MCF 10A (cell line): ENCODE results near the gene UBE4A. TPM values are rescaled to one million over a fixed set of nuclear protein-coding genes. Genes with fewer than 3 reads are reported as not detected.

Experiments
- BruUV-seq: library from RNA; stranded (reverse); fragments of 400-500 nt; replicated peaks from 2 replicates; lab custom pipeline; 2021; lab: Mats Ljungman, UMichigan
- CTCF ChIA-PET: fragments of 300-600 bp; sonication (Branson Sonifier 250); formaldehyde crosslinking; extraction: SDS; loops from one replicate; lab custom pipeline; 2021; ENCODE audit warnings: antibody characterized with exemption, inconsistent platforms; lab: Yijun Ruan, JAX
- POLR2A ChIA-PET: fragments of 300-600, 350-650 bp; sonication (Branson Sonifier 250); formaldehyde crosslinking; extraction: SDS; loops from one replicate; lab custom pipeline; 2020; ENCODE audit warnings: antibody characterized with exemption, inconsistent platforms; lab: Yijun Ruan, JAX
- DNase-seq: peaks from one replicate; pipeline ENCODE4 v3.0.0-alpha.2; 2018; ENCODE audit not compliant: unreplicated experiment
- H3K27ac Mint-ChIP-seq: one replicate; pipeline ENCODE4 v1.8.0; 2022; ENCODE audit warnings: mild to moderate bottlenecking, low read depth, mixed read lengths; ENCODE audit not compliant: unreplicated experiment
- H3K27me3 Mint-ChIP-seq: one replicate; pipeline ENCODE4 v1.8.0; 2022; ENCODE audit warnings: mixed read lengths; ENCODE audit not compliant: insufficient read depth, unreplicated experiment
- H3K36me3 Mint-ChIP-seq: one replicate; pipeline ENCODE4 v1.8.0; 2022; ENCODE audit warnings: mild to moderate bottlenecking, moderate library complexity, mixed read lengths; ENCODE audit not compliant: insufficient read depth, unreplicated experiment
- H3K4me1 Mint-ChIP-seq: one replicate; pipeline ENCODE4 v1.8.0; 2022; ENCODE audit warnings: mixed read lengths; ENCODE audit not compliant: insufficient read depth, unreplicated experiment
- H3K4me3 Mint-ChIP-seq: one replicate; pipeline ENCODE4 v1.8.0; 2022; ENCODE audit warnings: mild to moderate bottlenecking, moderate library complexity, mixed read lengths; ENCODE audit not compliant: unreplicated experiment
- H3K9me3 Mint-ChIP-seq: one replicate; pipeline ENCODE4 v1.8.0; 2022; ENCODE audit warnings: mixed read lengths; ENCODE audit not compliant: unreplicated experiment
- intact Hi-C: fragments of 100-400 bp; cut with micrococcal nuclease; formaldehyde crosslinking; loops from 2 replicates; pipeline ENCODE4 v1.14.1; 2022
- total RNA-seq: library from RNA; stranded (reverse); gene quantifications from 2 replicates; pipeline ENCODE4 v1.2.3, GENCODE V29; 2022
- TF ChIP-seq, protein P1 (sequence below): fragments of 200-600 bp; IDR thresholded peaks from one replicate; pipeline ENCODE4 v1.8.0; 2022; ENCODE audit warnings: antibody characterized with exemption, mild to moderate bottlenecking; ENCODE audit not compliant: unreplicated experiment

Gene UBE4A
- total RNA-seq, 1 experiment from 2014 or later, result 41.0 TPM

DNA sequence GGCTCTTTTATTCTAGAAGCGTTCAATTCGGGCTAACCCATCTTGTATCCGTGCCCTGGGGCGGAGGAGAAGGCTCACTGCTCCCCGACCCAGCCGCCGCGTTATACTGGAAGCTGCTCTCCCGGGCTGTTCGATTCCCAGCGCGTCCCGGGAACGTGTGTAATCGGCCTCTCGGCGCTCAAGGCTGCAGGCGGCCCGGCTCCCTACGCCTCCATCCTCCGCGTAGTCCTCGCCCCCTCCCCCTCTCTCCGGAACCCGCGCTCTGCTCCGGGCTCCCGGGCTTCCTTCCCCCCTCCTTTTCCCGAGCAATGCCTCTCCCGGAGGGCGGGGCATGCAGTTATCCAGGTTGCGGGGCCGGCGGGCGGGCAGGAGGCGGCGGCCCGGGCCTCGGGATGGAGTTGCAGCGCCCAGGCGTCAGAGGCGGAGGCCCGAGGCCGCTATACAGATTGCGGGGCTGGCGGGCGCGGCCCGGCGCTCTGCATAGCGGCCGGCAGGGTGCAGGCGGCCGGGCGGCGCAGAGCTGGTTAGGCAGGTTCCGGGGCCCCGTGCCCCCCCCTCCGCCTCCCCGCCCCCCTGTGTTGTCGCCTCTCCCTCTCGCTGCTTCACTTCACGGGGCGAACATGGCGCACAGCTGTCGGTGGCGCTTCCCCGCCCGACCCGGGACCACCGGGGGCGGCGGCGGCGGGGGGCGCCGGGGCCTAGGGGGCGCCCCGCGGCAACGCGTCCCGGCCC, 76.7 kb downstream of the UBE4A start, which contains the start of gene KMT2A:
KMT2A (plus strand) TSS at position 600 of the 732 bp plus-strand sequence; CDS start at position 621, 21 bp downstream.
- Mint-ChIP-seq H3K27ac (peak within 1 kb of the TSS; percentile 71), H3K27me3 (no peaks in the 10 kb centered on the region), H3K9me3 (no peaks in the 10 kb centered on the region), H3K4me1 (peaks cover 37% of the 10 kb centered on the region), H3K4me3 (peak within 1 kb of the TSS; percentile 96), H3K36me3 (no peaks in the 10 kb centered on the region)
- TF ChIP-seq, protein P1, sequence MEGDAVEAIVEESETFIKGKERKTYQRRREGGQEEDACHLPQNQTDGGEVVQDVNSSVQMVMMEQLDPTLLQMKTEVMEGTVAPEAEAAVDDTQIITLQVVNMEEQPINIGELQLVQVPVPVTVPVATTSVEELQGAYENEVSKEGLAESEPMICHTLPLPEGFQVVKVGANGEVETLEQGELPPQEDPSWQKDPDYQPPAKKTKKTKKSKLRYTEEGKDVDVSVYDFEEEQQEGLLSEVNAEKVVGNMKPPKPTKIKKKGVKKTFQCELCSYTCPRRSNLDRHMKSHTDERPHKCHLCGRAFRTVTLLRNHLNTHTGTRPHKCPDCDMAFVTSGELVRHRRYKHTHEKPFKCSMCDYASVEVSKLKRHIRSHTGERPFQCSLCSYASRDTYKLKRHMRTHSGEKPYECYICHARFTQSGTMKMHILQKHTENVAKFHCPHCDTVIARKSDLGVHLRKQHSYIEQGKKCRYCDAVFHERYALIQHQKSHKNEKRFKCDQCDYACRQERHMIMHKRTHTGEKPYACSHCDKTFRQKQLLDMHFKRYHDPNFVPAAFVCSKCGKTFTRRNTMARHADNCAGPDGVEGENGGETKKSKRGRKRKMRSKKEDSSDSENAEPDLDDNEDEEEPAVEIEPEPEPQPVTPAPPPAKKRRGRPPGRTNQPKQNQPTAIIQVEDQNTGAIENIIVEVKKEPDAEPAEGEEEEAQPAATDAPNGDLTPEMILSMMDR, result no peak
- ChIA-PET POLR2A (interaction anchor here (0.6 to 3.0 kb wide), 25 partner anchors 8 to 1011 kb away, joined by 3 to 78 read pairs (median 4); partner anchors contain the start of genes ATP5MG, MPZL2, SLC37A4 and UBE4A), CTCF (interaction anchor here (0.6 to 1.2 kb wide), 6 partner anchors 11 to 54 kb away, joined by 3 to 6 read pairs (median 3); no protein-coding TSS in a partner anchor)
- no TSS peak for BruUV-seq
- intact Hi-C loops, result loop anchor here (2.0 kb wide), 1 partner anchor 53 kb away; no protein-coding TSS in a partner anchor
- DNase-seq, result peak; percentile 96

GRCh38 chr11:118436639-118437207, 77.3 kb downstream of the UBE4A start:
- Mint-ChIP-seq H3K36me3 (no peaks in the 10 kb centered on the region), H3K9me3 (no peaks in the 10 kb centered on the region), H3K4me1 (peaks cover 40% of the 10 kb centered on the region), H3K27ac (peak overlapping the region; percentile 71), H3K27me3 (no peaks in the 10 kb centered on the region), H3K4me3 (peak overlapping the region; percentile 96)
- TF ChIP-seq, protein P1, result no peak
- ChIA-PET CTCF (no interaction called here), POLR2A (interaction anchor here (0.7 to 3.0 kb wide), 13 partner anchors 8 to 186 kb away, joined by 3 to 78 read pairs (median 10); partner anchors contain the start of genes ATP5MG and UBE4A)
- DNase-seq, result peak; percentile 20
- no TSS peak for BruUV-seq
- intact Hi-C loops, result loop anchor here (1.0 to 2.0 kb wide), 2 partner anchors 35 to 52 kb away; partner anchors contain the start of gene ATP5MG

DNA sequence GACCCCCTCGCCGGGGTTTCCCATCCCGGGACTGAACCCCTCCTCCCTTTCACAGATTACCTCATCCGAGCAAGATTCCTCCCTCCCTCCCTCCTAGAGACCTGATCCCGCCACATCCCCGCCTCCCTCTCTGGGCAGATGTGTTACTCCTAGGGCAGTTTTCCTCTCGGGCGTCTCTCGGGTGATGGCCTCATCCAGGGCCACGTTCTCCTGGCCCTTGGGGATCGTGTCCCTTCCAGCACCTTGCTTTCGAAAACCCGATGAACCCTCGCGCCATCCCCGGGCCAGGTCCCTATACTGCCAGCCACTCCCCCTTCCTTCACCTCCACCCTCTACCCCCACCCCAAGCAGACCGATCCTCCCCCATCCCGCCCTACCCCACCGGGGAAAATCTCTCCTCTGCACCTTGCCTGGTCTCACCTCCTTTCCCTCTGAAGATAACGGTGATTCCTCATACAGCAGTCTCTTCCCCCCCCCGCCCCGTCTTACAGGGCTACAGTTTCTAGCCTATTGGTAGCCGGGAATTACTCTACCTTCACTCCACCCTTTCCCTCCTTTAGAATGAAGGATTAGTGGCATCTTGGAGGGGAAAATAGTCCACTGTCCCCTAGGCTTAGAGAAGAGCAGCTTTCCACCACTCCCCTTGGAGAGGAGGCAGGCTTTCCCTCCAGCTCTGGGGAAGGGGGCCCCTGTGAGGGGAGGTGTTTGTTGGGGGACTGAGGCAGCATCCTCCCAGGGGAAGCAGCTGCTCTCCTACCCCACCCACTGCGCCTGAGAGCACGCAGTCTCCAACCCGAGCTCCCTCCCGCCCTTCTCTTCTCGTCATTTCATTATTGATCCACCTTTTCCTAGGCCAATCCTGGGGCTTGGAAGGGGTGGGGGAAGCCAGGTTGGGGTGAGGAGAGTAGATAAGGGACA, 78.1 kb downstream of the UBE4A start:
- peak; percentile 50 for DNase-seq
- TF ChIP-seq, protein P1, result no peak
- ChIA-PET CTCF (interaction anchor here (0.6 kb wide), 1 partner anchor 10 kb away, joined by 3 read pairs; no protein-coding TSS in a partner anchor), POLR2A (interaction anchor here (0.7 to 3.2 kb wide), 10 partner anchors 9 to 77 kb away, joined by 3 to 31 read pairs (median 3); partner anchors contain the start of gene ATP5MG)
- peaks cover 47% of the 10 kb centered on the region for H3K4me1 Mint-ChIP-seq
- no peaks in the 10 kb centered on the region for H3K9me3 Mint-ChIP-seq
- BruUV-seq, result no TSS peak
- H3K27me3 Mint-ChIP-seq, result no peaks in the 10 kb centered on the region
- H3K4me3 Mint-ChIP-seq, result peak overlapping the region; percentile 96
- intact Hi-C loops, result loop anchor here (1.0 to 2.0 kb wide), 2 partner anchors 36 to 51 kb away; partner anchors contain the start of gene ATP5MG
- H3K27ac Mint-ChIP-seq, result peak overlapping the region; percentile 71
- H3K36me3 Mint-ChIP-seq, result no peaks in the 10 kb centered on the region
